ENCODE results near the gene PDK3. TPM values are rescaled to one million over a fixed set of nuclear protein-coding genes. Genes with fewer than 3 reads are reported as not detected.

Gene PDK3
- total RNA-seq, 1 donor from 2014 or later = 21.1 TPM

DNA sequence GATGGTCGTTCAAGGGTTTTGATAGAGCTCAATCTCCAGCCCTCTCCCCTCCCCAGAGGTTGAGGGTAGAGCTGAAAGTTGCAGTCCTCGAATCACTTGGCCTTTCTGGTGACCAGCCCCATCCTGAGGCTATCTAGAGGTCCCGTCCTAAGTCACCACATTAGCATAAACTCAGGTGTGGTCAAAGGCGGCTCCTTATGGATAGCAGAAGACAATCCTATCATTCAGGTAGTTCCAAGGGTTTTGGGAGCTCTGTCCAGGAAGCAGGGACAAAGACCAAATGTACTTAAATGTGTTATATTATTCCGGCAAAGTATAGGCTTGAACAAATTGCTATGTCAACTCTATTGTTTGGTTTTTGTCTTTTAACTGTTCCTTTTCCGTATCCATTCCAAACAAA is 30.6 kb downstream of the PDK3 start:
- Mint-ChIP-seq H3K27ac (ENCODE audit: unreplicated experiment) (no peak overlapping the region), H3K4me3 (no peak overlapping the region), H3K4me1 (peaks cover 12% of the 10 kb centered on the region), H3K27me3 (ENCODE audit: low read depth) (no peaks in the 10 kb centered on the region), H3K9me3 (no peaks in the 10 kb centered on the region), H3K36me3 (ENCODE audit: low read depth) (peaks cover 5% of the 10 kb centered on the region)
- TF ChIP-seq, protein P1, sequence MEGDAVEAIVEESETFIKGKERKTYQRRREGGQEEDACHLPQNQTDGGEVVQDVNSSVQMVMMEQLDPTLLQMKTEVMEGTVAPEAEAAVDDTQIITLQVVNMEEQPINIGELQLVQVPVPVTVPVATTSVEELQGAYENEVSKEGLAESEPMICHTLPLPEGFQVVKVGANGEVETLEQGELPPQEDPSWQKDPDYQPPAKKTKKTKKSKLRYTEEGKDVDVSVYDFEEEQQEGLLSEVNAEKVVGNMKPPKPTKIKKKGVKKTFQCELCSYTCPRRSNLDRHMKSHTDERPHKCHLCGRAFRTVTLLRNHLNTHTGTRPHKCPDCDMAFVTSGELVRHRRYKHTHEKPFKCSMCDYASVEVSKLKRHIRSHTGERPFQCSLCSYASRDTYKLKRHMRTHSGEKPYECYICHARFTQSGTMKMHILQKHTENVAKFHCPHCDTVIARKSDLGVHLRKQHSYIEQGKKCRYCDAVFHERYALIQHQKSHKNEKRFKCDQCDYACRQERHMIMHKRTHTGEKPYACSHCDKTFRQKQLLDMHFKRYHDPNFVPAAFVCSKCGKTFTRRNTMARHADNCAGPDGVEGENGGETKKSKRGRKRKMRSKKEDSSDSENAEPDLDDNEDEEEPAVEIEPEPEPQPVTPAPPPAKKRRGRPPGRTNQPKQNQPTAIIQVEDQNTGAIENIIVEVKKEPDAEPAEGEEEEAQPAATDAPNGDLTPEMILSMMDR (conservative IDR thresholded peaks at IDR 0.05) = no peak
- no peak for DNase-seq (ENCODE audit: low read depth, low spot score)

DNA sequence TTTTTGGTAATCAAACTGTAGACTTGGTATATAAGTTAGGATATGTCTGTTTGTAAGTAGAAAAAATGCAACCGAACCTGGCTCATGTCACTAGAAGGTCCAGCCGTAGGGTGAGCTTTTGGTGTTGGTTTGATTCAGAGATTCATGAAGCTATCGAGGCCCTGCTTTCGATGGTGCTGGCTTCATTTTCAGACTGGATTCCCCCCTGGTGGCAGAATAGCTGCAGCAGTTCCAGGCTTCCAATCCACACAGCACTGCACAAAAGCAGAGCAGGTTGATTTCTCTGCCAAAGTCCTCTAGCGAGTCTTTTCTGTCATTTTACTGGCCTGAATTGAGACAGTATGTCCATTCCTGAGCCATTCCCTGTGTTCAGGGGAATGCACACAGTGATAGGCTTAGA is 33.1 kb downstream of the PDK3 start:
- TF ChIP-seq, protein P1 (conservative IDR thresholded peaks at IDR 0.05) = peak; percentile 45
- no peak overlapping the region for H3K4me3 Mint-ChIP-seq
- peak overlapping the region; percentile 57 for H3K27ac Mint-ChIP-seq (ENCODE audit: unreplicated experiment)
- H3K36me3 Mint-ChIP-seq (ENCODE audit: low read depth) = peaks cover 5% of the 10 kb centered on the region
- peaks cover 12% of the 10 kb centered on the region for H3K4me1 Mint-ChIP-seq
- H3K27me3 Mint-ChIP-seq (ENCODE audit: low read depth) = no peaks in the 10 kb centered on the region
- no peaks in the 10 kb centered on the region for H3K9me3 Mint-ChIP-seq
- no peak for DNase-seq (ENCODE audit: low read depth, low spot score)

DNA sequence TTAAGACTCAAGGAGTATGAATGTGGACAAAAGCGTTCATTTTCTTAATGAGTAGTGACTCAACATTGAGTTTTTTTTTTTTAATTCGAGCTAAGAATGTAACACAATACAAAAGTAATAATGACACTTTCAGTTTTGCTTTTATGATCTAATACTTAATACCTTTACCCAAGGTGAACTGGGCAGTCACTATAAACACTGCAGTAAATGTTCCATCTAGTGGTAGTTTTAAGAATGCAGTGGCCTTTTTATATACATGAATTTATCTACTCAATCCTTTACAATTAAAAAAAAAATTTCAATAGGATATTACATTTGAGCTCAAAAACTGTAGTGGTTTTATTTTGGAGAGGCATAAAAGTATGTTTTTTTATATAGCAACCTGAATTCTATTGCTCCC is 33.9 kb downstream of the PDK3 start:
- H3K27me3 Mint-ChIP-seq (ENCODE audit: low read depth) = no peaks in the 10 kb centered on the region
- H3K27ac Mint-ChIP-seq (ENCODE audit: unreplicated experiment) = no peak overlapping the region
- DNase-seq (ENCODE audit: low read depth, low spot score) = no peak
- no peak overlapping the region for H3K4me3 Mint-ChIP-seq
- H3K4me1 Mint-ChIP-seq = peaks cover 11% of the 10 kb centered on the region
- no peaks in the 10 kb centered on the region for H3K9me3 Mint-ChIP-seq
- TF ChIP-seq, protein P1 (conservative IDR thresholded peaks at IDR 0.05) = peak; percentile 76
- peaks cover 5% of the 10 kb centered on the region for H3K36me3 Mint-ChIP-seq (ENCODE audit: low read depth)

DNA sequence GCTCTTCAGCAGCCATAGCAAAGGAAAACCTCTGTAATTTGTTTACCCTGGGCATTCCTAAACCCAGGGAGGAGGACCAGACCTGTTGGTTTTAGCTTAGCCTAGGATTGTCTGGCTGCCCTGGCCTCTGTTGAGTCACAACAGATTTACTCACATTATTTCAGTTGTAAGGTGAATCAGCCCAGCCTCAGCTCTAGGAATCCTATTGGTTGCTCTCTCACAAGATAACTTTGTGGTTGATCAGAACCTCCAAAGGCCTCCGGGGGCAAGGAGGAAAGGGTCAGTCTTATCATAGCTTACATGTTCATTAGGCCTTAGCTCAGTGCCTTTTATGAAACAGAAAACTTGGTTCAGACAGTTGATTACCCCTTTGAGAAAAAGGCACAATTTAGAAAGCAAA is 41.0 kb downstream of the PDK3 start:
- no peak overlapping the region for H3K27ac Mint-ChIP-seq (ENCODE audit: unreplicated experiment)
- peaks cover 13% of the 10 kb centered on the region for H3K36me3 Mint-ChIP-seq (ENCODE audit: low read depth)

DNA sequence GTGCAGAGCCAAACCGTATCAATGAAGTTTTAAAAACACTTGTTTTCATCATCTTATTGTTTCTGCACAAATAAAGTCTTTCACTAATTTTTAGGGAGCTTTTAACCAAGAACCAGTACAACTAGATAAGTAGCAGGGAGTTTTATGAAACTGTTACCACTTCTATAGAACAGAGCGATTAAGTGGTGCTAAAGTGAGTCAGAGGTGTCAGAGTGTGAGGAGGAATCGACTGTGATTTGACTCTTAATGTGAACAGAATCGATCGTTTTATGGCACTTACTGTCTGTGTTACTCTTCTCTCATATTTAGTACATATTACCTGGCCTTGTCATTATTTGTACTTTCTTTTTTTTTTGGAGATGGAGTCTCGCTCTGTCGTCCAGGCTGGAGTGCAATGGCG is 43.3 kb downstream of the PDK3 start:
- H3K4me1 Mint-ChIP-seq = no peaks in the 10 kb centered on the region
- no peak overlapping the region for H3K27ac Mint-ChIP-seq (ENCODE audit: unreplicated experiment)
- H3K36me3 Mint-ChIP-seq (ENCODE audit: low read depth) = peaks cover 13% of the 10 kb centered on the region
- DNase-seq (ENCODE audit: low read depth, low spot score) = no peak
- no peaks in the 10 kb centered on the region for H3K27me3 Mint-ChIP-seq (ENCODE audit: low read depth)
- TF ChIP-seq, protein P1 (conservative IDR thresholded peaks at IDR 0.05) = no peak
- no peak overlapping the region for H3K4me3 Mint-ChIP-seq
- H3K9me3 Mint-ChIP-seq = no peaks in the 10 kb centered on the region

More for the DNA sequence above, 41.0 kb downstream of the PDK3 start:
- no peak overlapping the region for H3K4me3 Mint-ChIP-seq
- TF ChIP-seq, protein P1 (conservative IDR thresholded peaks at IDR 0.05) = no peak
- no peaks in the 10 kb centered on the region for H3K27me3 Mint-ChIP-seq (ENCODE audit: low read depth)
- H3K9me3 Mint-ChIP-seq = no peaks in the 10 kb centered on the region
- no peaks in the 10 kb centered on the region for H3K4me1 Mint-ChIP-seq
- DNase-seq (ENCODE audit: low read depth, low spot score) = no peak

DNA sequence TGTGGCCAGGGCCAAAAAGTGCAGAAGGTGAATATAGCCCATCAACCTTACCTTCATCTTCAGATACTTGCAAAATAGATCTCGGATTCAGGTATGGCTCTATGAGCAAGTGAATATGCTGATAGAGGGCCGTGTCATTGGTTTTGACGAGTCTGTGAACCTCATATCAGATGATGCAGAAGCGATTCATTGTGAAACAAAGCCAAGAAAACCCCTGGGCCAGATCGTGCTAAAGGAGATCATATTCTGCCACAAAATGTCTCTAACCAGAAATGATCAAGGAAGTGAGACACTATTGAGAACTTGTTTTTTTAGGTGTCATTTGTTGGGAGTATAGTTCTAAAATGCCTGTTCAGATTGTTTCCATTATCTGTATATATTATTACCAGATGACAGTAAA is 48.3 kb downstream of the PDK3 start:
- no peak for DNase-seq (ENCODE audit: low read depth, low spot score)
- Mint-ChIP-seq H3K4me1 (peaks cover 4% of the 10 kb centered on the region), H3K27me3 (ENCODE audit: low read depth) (no peaks in the 10 kb centered on the region), H3K36me3 (ENCODE audit: low read depth) (no peaks in the 10 kb centered on the region), H3K4me3 (no peak overlapping the region), H3K9me3 (no peaks in the 10 kb centered on the region), H3K27ac (ENCODE audit: unreplicated experiment) (no peak overlapping the region)
- TF ChIP-seq, protein P1 (conservative IDR thresholded peaks at IDR 0.05) = no peak
